ENCODE results near the gene SIX1. TPM values are rescaled to one million over a fixed set of nuclear protein-coding genes. Genes with fewer than 3 reads are reported as not detected.

Gene SIX1
- total and polyA plus RNA-seq, 7 donors: 8.3 to 86.6 (median 41.4) TPM

- peak overlapping the region; percentile 91 for H3K4me3 ChIP-seq
- peaks cover 13% of the 10 kb centered on the region for H3K4me1 ChIP-seq
- ATAC-seq (peak; percentile 51 to 56 (median 53)), DNase-seq (peak; percentile 74 to 87)
- H3K27ac ChIP-seq: peak overlapping the region; percentile 93
- H3K36me3 ChIP-seq (ENCODE audit: insufficient read depth in 1 of 2, low read depth in 1 of 2): peaks cover 0 to 11% of the 10 kb centered on the region in 2 donors
- WGBS, 3 donors: 1 to 3% (median 1%) methylated on average over 43 of the region's 43 CpGs
- no peaks in the 10 kb centered on the region for H3K9me3 ChIP-seq
- no peak for TF ChIP-seq CTCF (IDR thresholded peaks at IDR 0.05)
- H3K27me3 ChIP-seq (ENCODE audit: insufficient read depth in 3 of 3, low read length in 2 of 3): no peaks in the 10 kb centered on the region
- intact Hi-C loops (cut with DNase I): loop anchor here (5.0 to 10.0 kb wide), 4 partner anchors 335 to 605 kb away; partner anchors contain the start of genes SLC38A6 (in 1 of the 2) and TRMT5 (in 1 of the 2)
Observed at GRCh38 chr14:60647081-60647836, 2.0 kb downstream of the SIX1 start.

- no peak for TF ChIP-seq CTCF (IDR thresholded peaks at IDR 0.05)
- Histone ChIP-seq H3K4me1 (peaks cover 20% of the 10 kb centered on the region), H3K4me3 (peak overlapping the region; percentile 91), H3K27ac (peak overlapping the region; percentile 93), H3K27me3 (ENCODE audit: insufficient read depth in 3 of 3, low read length in 2 of 3) (no peaks in the 10 kb centered on the region), H3K9me3 (no peaks in the 10 kb centered on the region), H3K36me3 (ENCODE audit: insufficient read depth in 1 of 2, low read depth in 1 of 2) (peaks cover 0 to 11% of the 10 kb centered on the region in 2 donors)
- 9 to 14% (median 11%) methylated on average over 11 of the region's 11 CpGs for WGBS, 3 donors
- DNase-seq: peak in 1 of 2 donors; percentile 51
- peak; percentile 25 to 38 (median 36) for ATAC-seq
- intact Hi-C loops (cut with DNase I): loop anchor here (5.0 to 10.0 kb wide), 4 partner anchors 336 to 606 kb away; partner anchors contain the start of genes SLC38A6 (in 1 of the 2) and TRMT5 (in 1 of the 2)
Observed at GRCh38 chr14:60646226-60646818, 3.0 kb downstream of the SIX1 start.

- Histone ChIP-seq H3K9me3 (no peaks in the 10 kb centered on the region), H3K27ac (peak overlapping the region; percentile 93), H3K36me3 (ENCODE audit: insufficient read depth in 1 of 2, low read depth in 1 of 2) (peaks cover 0 to 11% of the 10 kb centered on the region in 2 donors), H3K4me3 (peak overlapping the region; percentile 91), H3K27me3 (ENCODE audit: insufficient read depth in 3 of 3, low read length in 2 of 3) (no peaks in the 10 kb centered on the region), H3K4me1 (peaks cover 22% of the 10 kb centered on the region)
- DNase-seq: no peak
- no peak for TF ChIP-seq CTCF (IDR thresholded peaks at IDR 0.05)
- ATAC-seq: no peak
- intact Hi-C loops (cut with DNase I): loop anchor here (5.0 to 10.0 kb wide), 4 partner anchors 337 to 607 kb away; partner anchors contain the start of genes SLC38A6 (in 1 of the 2) and TRMT5 (in 1 of the 2)
- 14 to 19% (median 17%) methylated on average over 2 of the region's 2 CpGs for WGBS, 3 donors
Observed at GRCh38 chr14:60645126-60645741, 4.0 kb downstream of the SIX1 start.

- Histone ChIP-seq H3K27me3 (ENCODE audit: insufficient read depth in 3 of 3, low read length in 2 of 3) (no peaks in the 10 kb centered on the region), H3K4me1 (peaks cover 27% of the 10 kb centered on the region)
Observed at GRCh38 chr14:60644666-60645065, 4.6 kb downstream of the SIX1 start.

More at GRCh38 chr14:60644666-60645065, 4.6 kb downstream of the SIX1 start:
- Histone ChIP-seq H3K27ac (peak overlapping the region; percentile 93), H3K36me3 (ENCODE audit: insufficient read depth in 1 of 2, low read depth in 1 of 2) (peaks cover 0 to 11% of the 10 kb centered on the region in 2 donors), H3K4me3 (peak overlapping the region; percentile 91), H3K9me3 (no peaks in the 10 kb centered on the region)
- no peak for ATAC-seq
- DNase-seq: no peak
- intact Hi-C loops (cut with DNase I): loop anchor here (5.0 to 10.0 kb wide), 6 partner anchors 223 to 608 kb away; partner anchors contain the start of genes SLC38A6 (in 1 of the 2) and TRMT5 (in 1 of the 2)
- TF ChIP-seq CTCF (IDR thresholded peaks at IDR 0.05): no peak
- 23 to 37% (median 23%) methylated on average over 1 of the region's 1 CpG for WGBS, 3 donors

Data from psoas muscle (tissue), 8 donors.